ENCODE measurements around the gene PLCH1. TPM values are rescaled to one million over a fixed set of nuclear protein-coding genes. Genes with fewer than 3 reads are reported as not detected.

The PLCH1 gene
- total and polyA plus RNA-seq, 2 of the 13 experiments (the other 11 are each of a cell fraction or from before 2014, with no cell fraction given), result 2.0 to 3.0 TPM

DNA sequence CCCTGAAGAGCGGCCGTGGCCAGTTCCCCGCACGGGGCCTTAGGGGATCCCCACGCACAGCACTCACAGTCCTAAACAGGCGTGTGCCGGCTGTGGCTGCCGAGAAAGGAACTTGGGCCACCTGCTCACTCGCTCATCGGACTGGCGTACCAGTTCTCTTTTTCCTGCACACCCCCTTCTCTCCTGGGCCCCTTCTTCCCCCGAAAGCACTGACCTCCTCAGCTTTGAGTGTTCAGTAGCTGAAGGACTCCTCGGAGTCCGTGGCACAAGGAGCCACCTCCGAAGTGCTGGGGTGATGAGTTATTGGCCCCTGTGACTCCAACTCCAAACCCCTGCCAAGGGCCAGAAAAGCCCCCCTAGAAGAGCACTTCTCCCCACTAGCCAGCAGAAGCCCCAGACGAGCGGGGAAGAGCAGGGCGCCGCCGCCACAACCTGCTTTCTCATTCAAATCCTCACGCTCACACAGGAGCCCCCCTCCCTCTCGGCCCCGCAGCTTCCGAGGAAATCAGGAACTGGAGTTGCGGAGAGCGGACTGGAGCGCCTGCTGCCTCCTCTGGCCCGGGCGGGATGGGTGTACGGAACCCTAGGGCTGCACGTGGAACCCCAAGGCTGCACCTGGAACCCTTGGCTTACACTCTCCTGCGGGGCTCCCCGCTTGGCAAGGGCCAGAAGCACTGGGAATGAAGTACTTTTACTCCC, at the start of gene PLCH1 (continued):
- TF ChIP-seq HOXA3 (CRISPR knock-in tag; IDR thresholded peaks at IDR 0.05), result peak; percentile 37; the same call in 1 of the 2 replicates
- TF ChIP-seq, protein P1, sequence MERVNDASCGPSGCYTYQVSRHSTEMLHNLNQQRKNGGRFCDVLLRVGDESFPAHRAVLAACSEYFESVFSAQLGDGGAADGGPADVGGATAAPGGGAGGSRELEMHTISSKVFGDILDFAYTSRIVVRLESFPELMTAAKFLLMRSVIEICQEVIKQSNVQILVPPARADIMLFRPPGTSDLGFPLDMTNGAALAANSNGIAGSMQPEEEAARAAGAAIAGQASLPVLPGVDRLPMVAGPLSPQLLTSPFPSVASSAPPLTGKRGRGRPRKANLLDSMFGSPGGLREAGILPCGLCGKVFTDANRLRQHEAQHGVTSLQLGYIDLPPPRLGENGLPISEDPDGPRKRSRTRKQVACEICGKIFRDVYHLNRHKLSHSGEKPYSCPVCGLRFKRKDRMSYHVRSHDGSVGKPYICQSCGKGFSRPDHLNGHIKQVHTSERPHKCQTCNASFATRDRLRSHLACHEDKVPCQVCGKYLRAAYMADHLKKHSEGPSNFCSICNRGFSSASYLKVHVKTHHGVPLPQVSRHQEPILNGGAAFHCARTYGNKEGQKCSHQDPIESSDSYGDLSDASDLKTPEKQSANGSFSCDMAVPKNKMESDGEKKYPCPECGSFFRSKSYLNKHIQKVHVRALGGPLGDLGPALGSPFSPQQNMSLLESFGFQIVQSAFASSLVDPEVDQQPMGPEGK (CRISPR knock-in tag; IDR thresholded peaks at IDR 0.05), result peak; percentile 80
- no peak for TF ChIP-seq FOXM1 (CRISPR knock-in tag; IDR thresholded peaks at IDR 0.05)
- peak; percentile 67; the same call in 1 of the 2 replicates for TF ChIP-seq KMT2A (CRISPR knock-in tag; IDR thresholded peaks at IDR 0.05)
- no peak for TF ChIP-seq NFE2L1 (CRISPR knock-in tag; IDR thresholded peaks at IDR 0.05; ENCODE audit: borderline replicate concordance)
- no peak for TF ChIP-seq CREB1 (IDR thresholded peaks at IDR 0.05)
- no peak for TF ChIP-seq CREB1 (CRISPR knock-in tag; IDR thresholded peaks at IDR 0.05)
- TF ChIP-seq, protein P2, sequence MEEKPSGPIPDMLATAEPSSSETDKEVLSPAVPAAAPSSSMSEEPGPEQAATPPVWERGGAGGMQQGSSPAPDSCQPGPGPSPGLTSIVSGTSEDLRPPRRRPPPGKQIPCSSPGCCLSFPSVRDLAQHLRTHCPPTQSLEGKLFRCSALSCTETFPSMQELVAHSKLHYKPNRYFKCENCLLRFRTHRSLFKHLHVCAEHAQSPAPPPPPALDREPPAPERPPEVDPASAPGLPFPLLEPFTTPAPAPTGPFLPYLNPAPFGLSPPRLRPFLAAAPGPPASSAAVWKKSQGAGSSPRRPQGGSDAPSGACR (CRISPR knock-in tag; IDR thresholded peaks at IDR 0.05), result peak; percentile 65; the same call in 1 of the 2 replicates
- peak; percentile 59; the same call in 1 of the 2 replicates for TF ChIP-seq FOXC1 (CRISPR knock-in tag; IDR thresholded peaks at IDR 0.05; ENCODE audit: borderline replicate concordance)
- no peak for TF ChIP-seq ZNF569 (CRISPR knock-in tag; IDR thresholded peaks at IDR 0.05; ENCODE audit: borderline replicate concordance)
- TF ChIP-seq NFE2 (CRISPR knock-in tag; IDR thresholded peaks at IDR 0.05), result no peak
- peak; percentile 49; the same call in 1 of the 2 replicates for TF ChIP-seq ZNF724P (CRISPR knock-in tag; IDR thresholded peaks at IDR 0.05; ENCODE audit: borderline replicate concordance)
- TF ChIP-seq ZNF160 (CRISPR knock-in tag; IDR thresholded peaks at IDR 0.05), result no peak
- TF ChIP-seq, protein P3, sequence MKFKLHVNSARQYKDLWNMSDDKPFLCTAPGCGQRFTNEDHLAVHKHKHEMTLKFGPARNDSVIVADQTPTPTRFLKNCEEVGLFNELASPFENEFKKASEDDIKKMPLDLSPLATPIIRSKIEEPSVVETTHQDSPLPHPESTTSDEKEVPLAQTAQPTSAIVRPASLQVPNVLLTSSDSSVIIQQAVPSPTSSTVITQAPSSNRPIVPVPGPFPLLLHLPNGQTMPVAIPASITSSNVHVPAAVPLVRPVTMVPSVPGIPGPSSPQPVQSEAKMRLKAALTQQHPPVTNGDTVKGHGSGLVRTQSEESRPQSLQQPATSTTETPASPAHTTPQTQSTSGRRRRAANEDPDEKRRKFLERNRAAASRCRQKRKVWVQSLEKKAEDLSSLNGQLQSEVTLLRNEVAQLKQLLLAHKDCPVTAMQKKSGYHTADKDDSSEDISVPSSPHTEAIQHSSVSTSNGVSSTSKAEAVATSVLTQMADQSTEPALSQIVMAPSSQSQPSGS (CRISPR knock-in tag; IDR thresholded peaks at IDR 0.05), result 0 out of 2 replicates have a peak, but pooled peaks have one; percentile 25
- no peak for TF ChIP-seq SMAD9 (CRISPR knock-in tag; IDR thresholded peaks at IDR 0.05)
- TF ChIP-seq MED8 (CRISPR knock-in tag; IDR thresholded peaks at IDR 0.05; ENCODE audit: insufficient replicate concordance), result no peak
- 0 out of 2 replicates have a peak, but pooled peaks have one; percentile 35 for TF ChIP-seq TARDBP (CRISPR knock-in tag; IDR thresholded peaks at IDR 0.05)
- TF ChIP-seq ARID2 (CRISPR knock-in tag; IDR thresholded peaks at IDR 0.05; ENCODE audit: borderline replicate concordance), result 0 out of 2 replicates have a peak, but pooled peaks have one; percentile 21
- peak; percentile 35; the same call in 1 of the 2 replicates for TF ChIP-seq ZNF274 (CRISPR knock-in tag; IDR thresholded peaks at IDR 0.05)
- 0 out of 2 replicates have a peak, but pooled peaks have one; percentile 48 for TF ChIP-seq PCBP1 (IDR thresholded peaks at IDR 0.05; ENCODE audit: borderline replicate concordance, low read depth, low read length)
- TF ChIP-seq NAIF1 (CRISPR knock-in tag; IDR thresholded peaks at IDR 0.05; ENCODE audit: borderline replicate concordance), result peak; percentile 58; the same call in 1 of the 2 replicates
- TF ChIP-seq, protein P4, sequence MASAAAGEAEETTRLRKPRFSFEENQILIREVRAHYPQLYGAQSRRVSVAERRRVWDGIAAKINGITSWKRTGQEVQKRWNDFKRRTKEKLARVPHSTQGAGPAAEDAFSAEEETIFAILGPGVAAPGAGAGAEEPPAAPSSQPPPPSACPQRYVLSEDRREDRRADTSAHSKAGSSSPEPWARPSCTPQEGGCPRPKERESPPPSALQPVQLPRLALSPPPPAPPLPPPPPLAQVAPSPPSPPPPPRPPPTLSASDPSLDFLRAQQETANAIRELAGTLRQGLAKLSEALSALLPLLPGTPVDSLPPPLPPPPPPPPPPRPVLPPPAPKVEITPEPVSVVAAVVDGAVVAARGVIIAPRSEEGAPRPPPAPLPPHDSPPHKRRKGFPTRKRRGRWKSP (CRISPR knock-in tag; IDR thresholded peaks at IDR 0.05), result peak; percentile 48; the same call in 1 of the 2 replicates
- peak; percentile 20; the same call in 1 of the 2 replicates for TF ChIP-seq SPEN (CRISPR knock-in tag; IDR thresholded peaks at IDR 0.05; ENCODE audit: low read depth)

Measured in HepG2 (cell line).